Stomach smooth muscle (tissue), 2 donors: ENCODE results near the gene TRAPPC6A.

Experiments used
- H3K27ac ChIP-seq: one replicate; pipeline ENCODE4 v1.7.0; 2013; ENCODE audit warnings: mild to moderate bottlenecking, low read length, inconsistent platforms
- H3K27me3 ChIP-seq, 2 donors: one replicate each; pipeline ENCODE4 v1.7.0; 2013; ENCODE audit warnings: low read length in 2 of 2; ENCODE audit not compliant: insufficient read depth in 2 of 2, control insufficient read depth in 1 of 2
- H3K36me3 ChIP-seq, 2 donors: one replicate each; pipeline ENCODE4 v1.7.0; 2013; ENCODE audit warnings: low read length in 2 of 2; ENCODE audit not compliant: control insufficient read depth in 2 of 2, insufficient read depth in 2 of 2
- H3K4me1 ChIP-seq: one replicate; pipeline ENCODE4 v1.7.0; 2013; ENCODE audit warnings: low read length; ENCODE audit not compliant: control insufficient read depth, insufficient read depth
- H3K4me3 ChIP-seq, 2 donors: one replicate each; pipeline ENCODE4 v1.7.0; 2013; ENCODE audit warnings: low read length in 2 of 2
- H3K9ac ChIP-seq, 2 donors: one replicate each; pipeline ENCODE4 v1.7.0; 2013; ENCODE audit warnings: low read length in 2 of 2, mild to moderate bottlenecking in 1 of 2
- H3K9me3 ChIP-seq, 2 donors: one replicate each; pipeline ENCODE4 v1.7.0; 2013; ENCODE audit warnings: low read length in 2 of 2; ENCODE audit not compliant: control insufficient read depth in 2 of 2
- donor health status: healthy.
- donor health status: Pancreatic carcinoma.

The TRAPPC6A gene

DNA sequence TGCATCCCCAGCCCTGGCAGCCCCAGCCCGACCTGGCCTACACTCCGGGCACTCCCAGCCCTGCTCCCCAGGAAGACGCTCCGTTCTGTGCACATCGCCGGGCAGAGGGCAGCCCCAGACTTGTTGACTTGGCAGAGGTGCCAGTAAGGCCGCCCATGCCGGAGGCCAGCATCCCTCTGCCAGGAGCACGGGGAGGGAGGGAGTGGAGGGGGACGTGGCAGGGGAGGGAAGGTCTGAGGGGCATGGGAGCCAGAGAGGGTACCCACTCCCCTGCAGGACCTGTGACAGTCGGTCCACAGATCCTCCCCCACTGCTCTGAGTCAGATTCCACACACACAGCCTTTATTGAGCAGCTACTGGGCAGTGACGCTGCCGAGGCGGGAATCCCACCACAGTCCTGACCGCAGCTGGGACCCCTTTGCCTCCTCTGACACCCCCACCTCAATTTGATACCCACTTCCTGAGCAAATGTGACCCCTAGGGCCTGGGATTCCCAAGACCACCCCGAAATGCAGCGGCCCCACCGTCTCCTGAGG, 15.4 kb downstream of the TRAPPC6A start:
- Histone ChIP-seq H3K27ac (no peak overlapping the region), H3K27me3 (peaks cover 28 to 30% of the 10 kb centered on the region in 2 donors), H3K9me3 (no peaks in the 10 kb centered on the region), H3K4me1 (peaks cover 3% of the 10 kb centered on the region), H3K4me3 (no peak overlapping the region), H3K36me3 (no peaks in the 10 kb centered on the region), H3K9ac (no peak overlapping the region)

DNA sequence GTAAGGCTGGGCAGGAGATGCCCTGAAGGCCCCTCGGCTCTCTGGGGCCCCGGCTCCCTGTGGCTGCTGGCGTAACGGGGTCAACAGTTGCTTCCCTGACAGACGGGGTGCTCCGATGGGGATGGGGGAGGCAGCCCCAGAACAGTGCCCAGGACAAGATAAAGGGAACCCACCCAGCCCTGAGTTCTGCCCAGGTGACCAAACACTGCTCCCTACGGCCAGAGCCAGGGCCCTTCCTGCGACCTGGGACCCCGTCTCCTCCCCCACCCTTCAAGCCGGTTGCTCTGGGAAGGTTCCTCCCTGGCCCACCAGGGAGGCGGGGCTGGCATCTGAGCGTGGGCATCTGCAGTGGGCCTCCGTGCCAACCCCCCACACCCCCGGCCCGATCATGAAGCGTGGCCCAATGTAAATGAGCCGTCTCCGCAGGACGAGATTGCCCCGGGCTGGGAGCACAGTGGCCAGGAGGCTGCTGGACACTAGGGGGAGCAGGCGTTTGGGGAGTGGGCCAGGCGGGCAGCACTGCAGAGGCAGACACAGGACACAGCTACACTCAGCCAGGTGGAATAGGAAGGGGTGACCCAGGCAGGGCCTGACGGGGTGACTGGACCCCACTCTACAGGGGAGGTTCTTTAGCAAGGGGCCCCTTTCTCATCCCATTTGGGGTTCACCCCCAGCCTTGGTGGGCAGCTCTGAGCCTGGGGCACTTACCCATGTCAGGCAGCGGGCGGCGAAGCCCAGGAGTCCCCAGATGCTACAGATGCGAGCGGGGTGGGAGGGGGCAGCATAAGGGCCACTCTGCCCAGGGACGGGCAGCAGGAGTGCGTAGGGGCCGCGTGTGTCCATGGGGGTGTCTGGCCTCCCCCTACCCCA, 16.1 kb downstream of the TRAPPC6A start:
- Histone ChIP-seq H3K27ac (no peak overlapping the region), H3K4me1 (peaks cover 3% of the 10 kb centered on the region), H3K9ac (no peak overlapping the region), H3K27me3 (peaks cover 28 to 30% of the 10 kb centered on the region in 2 donors), H3K36me3 (no peaks in the 10 kb centered on the region), H3K9me3 (no peaks in the 10 kb centered on the region), H3K4me3 (no peak overlapping the region)

DNA sequence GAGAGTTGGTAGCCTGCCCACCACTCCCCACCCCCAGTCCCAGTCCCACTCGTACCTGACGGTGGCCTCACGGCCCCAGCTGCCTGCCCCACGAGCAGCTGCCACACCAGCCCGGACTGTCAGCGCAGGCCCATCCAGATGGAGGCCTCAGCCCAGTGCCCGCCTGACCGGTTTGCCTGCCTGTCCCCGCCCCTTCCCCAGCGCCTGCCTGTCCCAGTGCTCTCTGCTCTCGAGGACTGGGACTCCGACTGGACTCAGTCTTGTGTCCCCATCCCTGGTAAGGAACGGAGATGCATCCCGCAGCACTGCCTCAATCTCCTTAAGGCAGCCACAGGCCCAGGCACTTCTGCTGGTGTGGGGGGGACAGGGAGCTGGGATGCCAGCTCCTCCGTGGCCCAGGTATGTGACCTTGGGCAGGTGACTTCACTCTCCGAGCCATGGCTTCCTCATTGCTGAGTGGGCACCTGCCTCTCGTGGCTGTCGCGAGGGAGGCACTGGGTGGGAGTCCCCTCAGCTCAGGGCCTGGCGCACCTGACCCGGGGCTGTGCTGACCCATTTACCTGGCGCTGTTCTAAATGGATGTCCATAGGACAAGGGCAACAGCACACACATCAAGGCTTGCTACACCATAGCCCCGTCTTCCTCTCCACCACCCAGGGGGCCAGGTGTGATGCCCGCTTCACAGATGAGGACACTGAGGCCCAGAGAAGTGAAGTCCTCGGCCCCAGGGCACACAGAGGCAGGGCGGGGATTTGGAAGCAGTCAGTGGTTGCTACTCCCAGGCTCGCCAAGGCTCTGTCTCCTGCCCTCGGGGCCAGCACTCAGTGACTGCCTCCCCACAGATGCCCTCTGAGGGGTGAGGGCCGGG, 16.9 kb downstream of the TRAPPC6A start, which contains the start of gene NKPD1:
NKPD1 (minus strand) TSS at position 113 of the 868 bp plus-strand sequence. CDS start 832 bp downstream, outside the sequence.
- H3K4me3 ChIP-seq: no peak within 1 kb of the TSS

DNA sequence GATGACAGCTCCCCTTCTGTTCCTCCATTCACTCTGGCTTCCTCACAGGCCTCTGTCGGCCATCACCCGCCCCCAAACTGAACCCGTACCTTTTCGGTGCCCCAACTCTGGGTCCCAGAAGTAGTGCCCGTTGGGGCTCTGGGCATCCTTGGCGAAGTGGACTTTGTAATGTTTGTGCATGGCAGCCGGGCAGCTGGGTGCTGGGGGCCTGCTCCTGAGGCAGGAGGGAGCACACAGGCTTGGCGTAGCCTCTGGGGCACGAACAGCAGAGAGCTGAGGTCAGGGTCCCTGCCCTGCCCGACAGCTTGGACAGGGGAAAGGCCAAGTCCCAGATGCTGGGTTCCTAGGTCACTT, 18.1 kb downstream of the TRAPPC6A start:
- Histone ChIP-seq H3K9me3 (no peaks in the 10 kb centered on the region), H3K4me1 (peaks cover 3% of the 10 kb centered on the region), H3K27me3 (peaks cover 31 to 35% of the 10 kb centered on the region in 2 donors), H3K4me3 (no peak overlapping the region), H3K36me3 (no peaks in the 10 kb centered on the region), H3K27ac (no peak overlapping the region), H3K9ac (no peak overlapping the region)

More for the DNA sequence above, 16.9 kb downstream of the TRAPPC6A start, which contains the start of gene NKPD1:
- no peak within 1 kb of the TSS for H3K9ac ChIP-seq
- H3K4me1 ChIP-seq: peaks cover 3% of the 10 kb centered on the region
- H3K27me3 ChIP-seq: peaks cover 31 to 32% of the 10 kb centered on the region in 2 donors
- H3K9me3 ChIP-seq: no peaks in the 10 kb centered on the region
- H3K36me3 ChIP-seq: no peaks in the 10 kb centered on the region
- H3K27ac ChIP-seq: no peak within 1 kb of the TSS

DNA sequence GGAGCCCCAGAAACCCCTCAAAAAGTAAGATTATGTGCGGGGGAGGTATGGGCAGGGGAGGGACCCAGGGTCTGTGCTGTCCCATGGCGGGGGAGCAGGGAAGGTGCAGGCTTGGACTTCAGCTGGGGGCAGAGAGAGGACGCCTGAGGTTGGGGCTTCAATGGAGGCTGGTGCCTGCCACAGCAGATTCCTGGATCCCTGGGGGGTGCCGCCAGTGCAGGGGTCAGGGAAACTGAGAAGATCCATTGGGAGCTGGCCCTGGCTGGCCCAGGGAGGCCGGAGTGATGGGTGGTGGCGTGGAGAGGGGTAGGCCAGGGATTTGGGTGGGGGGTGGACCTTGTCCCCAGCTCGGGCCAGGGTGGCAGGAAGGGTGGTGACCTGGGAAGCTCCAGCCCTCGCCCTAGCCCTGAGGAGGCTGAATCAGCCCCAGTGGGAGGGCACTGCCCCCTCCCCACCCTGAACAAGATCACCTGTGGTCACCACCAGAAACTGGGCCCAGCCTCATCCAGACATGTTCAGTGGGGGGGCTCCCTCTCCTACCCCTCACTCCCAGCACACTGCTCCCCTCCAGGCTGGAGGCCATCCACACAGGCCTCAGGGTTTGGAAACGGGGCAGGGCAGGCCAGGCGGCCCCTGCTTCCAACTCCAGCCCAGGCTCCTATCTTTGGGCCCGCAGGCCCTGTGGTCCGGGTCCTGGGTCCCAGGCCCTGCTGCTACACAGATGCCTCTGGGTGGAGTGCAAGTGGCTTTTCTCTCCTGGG, 18.6 kb downstream of the TRAPPC6A start:
- no peaks in the 10 kb centered on the region for H3K36me3 ChIP-seq
- no peak overlapping the region for H3K27ac ChIP-seq
- no peak overlapping the region for H3K9ac ChIP-seq
- peaks cover 2% of the 10 kb centered on the region for H3K4me1 ChIP-seq
- H3K9me3 ChIP-seq: no peaks in the 10 kb centered on the region
- peaks cover 32 to 35% of the 10 kb centered on the region in 2 donors for H3K27me3 ChIP-seq
- H3K4me3 ChIP-seq: no peak overlapping the region

DNA sequence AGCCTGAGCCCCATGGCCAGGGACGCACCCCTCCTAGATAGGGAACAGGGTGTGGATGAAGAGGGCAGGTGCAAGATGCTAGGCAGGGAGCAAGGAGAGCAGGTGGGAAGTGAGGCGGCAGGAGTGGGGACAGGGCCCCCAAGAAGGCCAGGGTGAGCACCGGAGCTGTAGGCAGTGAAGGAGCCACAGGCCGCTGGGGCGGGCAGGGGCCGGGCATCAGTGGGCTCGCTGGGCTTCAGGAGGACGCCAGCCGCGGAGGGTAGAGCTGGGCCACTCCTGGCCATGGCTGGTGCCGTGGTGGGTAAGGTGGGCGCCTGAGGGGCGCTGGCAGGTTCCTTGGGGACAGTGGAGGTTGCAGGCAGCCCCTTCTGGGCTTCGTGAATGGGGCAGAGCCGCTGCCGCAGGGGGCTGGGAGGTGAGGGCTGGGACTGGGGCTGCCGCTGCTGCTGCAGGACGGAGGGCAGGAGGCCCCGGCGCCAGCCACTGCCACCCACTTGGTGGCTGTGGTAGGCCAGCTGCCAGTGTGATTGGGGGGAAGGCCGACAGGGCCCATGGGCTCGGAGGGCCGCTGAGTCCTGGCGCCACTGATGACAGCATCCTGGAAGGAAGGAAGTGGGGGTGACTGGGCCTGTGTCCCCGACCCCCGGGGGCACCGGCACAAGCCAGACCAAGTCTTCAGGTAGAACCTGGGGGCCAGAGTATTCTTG, 19.4 kb downstream of the TRAPPC6A start:
- peaks cover 3% of the 10 kb centered on the region for H3K4me1 ChIP-seq
- H3K27ac ChIP-seq: no peak overlapping the region
- H3K36me3 ChIP-seq: no peaks in the 10 kb centered on the region
- no peak overlapping the region for H3K4me3 ChIP-seq
- no peaks in the 10 kb centered on the region for H3K9me3 ChIP-seq
- H3K9ac ChIP-seq: no peak overlapping the region
- H3K27me3 ChIP-seq: peaks cover 39 to 41% of the 10 kb centered on the region in 2 donors

DNA sequence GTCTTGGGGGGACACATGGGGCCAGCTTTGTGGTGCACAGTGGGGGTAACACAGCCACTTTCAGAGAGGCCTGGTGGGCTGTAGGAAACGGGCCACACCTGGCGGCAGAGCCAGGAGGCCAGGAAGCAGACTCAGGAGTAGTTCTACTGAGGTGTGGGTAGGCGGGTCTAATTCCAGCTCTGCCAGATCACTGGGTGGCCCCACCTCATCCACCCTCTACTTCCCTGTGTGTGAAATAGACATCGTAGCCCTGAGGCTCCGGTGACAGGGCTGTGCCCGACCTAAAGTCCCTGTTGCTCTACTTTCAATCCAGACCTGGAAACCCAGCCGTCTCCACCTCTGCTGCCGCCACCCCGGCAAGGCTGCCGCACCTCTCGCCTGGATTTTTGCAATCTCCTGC, 21.3 kb downstream of the TRAPPC6A start:
- H3K36me3 ChIP-seq: no peaks in the 10 kb centered on the region
- peaks cover 51 to 53% of the 10 kb centered on the region in 2 donors for H3K27me3 ChIP-seq
- H3K9me3 ChIP-seq: no peaks in the 10 kb centered on the region
- no peak overlapping the region for H3K9ac ChIP-seq
- no peak overlapping the region for H3K4me3 ChIP-seq
- no peak overlapping the region for H3K27ac ChIP-seq
- peaks cover 22% of the 10 kb centered on the region for H3K4me1 ChIP-seq

DNA sequence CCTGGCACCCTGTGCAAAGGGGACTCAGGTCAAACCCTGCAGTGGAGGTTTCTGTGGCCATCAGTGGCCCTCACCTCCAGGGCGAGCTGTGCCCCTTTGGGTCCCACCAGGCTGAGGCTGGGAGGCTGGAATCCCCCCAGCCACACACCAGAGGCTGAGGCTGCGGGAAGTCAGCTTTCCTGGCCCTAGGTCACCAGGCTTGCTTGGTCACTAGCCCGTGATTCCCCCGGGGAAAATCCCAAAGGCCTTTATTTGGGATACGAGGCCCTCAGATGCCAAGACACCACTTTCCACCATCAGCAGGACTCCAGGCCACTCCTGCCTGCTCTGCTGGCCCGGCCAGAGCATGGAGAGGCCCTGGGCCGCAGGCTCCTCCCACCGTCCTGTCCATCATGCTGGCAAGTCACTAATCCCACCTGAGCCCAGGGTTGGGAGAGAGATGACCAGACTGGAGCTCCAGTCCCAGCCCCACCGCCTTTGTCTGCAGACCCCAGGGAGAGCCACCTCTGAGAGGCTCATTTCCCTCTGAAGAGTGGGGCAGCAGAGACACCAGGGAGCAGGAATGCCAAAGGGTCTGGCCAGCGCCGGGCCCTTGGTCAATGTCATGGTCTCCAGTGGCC, 21.9 kb downstream of the TRAPPC6A start:
- Histone ChIP-seq H3K9me3 (no peaks in the 10 kb centered on the region), H3K9ac (no peak overlapping the region), H3K4me3 (no peak overlapping the region), H3K36me3 (no peaks in the 10 kb centered on the region), H3K4me1 (peaks cover 25% of the 10 kb centered on the region), H3K27me3 (peaks cover 53 to 55% of the 10 kb centered on the region in 2 donors), H3K27ac (no peak overlapping the region)

DNA sequence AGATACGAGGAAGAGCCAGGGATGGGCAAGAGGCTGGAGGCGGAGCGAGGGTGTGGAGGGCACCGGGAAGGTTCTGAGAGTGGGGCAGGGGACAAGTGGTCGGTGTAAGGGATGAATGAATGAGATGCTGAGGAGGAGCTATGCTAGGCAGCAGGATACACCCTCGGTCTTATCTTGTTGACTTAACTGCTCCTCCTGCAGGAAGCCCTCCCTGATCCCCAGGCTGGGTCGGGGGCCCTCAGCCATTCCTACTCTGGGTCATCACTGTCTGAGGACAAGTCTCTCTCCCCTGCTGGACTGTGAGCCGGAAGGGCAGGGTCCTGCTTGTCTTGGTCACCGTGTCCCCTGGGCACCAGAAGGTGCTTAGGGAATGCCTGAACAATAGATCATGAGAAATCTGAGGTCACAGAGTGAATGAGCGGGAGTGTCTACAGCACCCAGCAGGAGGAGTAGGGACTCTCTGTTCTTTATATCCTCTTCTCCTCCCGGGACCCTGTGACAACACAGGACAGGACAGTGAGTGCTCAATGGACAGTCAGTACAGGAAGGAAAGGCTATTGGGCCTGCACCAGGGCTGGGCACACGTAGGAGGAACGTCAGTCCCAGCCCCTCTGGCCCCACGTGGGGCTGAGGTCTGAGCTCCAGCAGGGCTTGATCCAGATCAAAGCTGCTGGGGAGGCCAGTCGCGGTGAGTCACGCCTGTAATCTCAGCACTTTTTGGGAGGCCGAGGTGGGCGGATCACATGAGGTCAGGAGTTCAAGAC, 23.8 kb downstream of the TRAPPC6A start:
- Histone ChIP-seq H3K9me3 (no peaks in the 10 kb centered on the region), H3K27ac (no peak overlapping the region), H3K9ac (no peak overlapping the region), H3K4me1 (peaks cover 25% of the 10 kb centered on the region), H3K27me3 (peaks cover 48 to 52% of the 10 kb centered on the region in 2 donors), H3K4me3 (peak overlapping the region in 1 of 2 donors; percentile 68), H3K36me3 (no peaks in the 10 kb centered on the region)
